Measurements from ENCODE around the gene PLPP2.
"Not testable (repeated sequence)": the region's sequence is repeated elsewhere in the genome, so short reads cannot be mapped to it uniquely, and the experiment has no call there.

PLPP2 gene

DNA sequence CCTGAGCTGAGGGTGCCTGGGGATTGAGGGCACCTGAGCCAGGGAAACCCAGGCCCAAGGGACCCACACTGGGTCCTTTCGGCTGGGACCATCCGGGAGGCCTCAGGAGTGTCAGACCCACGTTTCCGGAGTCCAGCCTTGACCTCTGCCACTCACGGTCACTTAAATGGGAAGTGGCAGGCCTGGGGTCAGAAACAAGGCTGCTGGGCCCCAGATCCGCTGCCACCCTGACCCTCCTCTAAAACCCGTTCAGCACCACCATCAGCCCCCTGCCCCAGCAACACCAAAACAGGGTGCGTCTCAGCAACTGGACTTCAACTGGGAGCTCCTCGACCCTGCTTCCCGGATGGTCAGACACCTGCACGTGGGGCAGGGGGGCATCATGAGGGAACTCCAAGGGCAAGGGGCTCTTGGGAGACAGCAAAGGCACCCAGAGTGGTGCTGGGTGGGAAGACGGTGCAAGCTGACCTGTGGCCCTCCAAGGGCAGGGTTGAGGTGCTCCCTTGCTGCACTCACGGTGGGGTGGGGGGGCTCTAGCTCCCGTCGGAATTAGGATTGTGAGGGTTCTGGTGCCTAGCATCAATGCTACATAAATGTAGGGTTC, 1.2 kb upstream of the PLPP2 start:
- no peak for DNase-seq

DNA sequence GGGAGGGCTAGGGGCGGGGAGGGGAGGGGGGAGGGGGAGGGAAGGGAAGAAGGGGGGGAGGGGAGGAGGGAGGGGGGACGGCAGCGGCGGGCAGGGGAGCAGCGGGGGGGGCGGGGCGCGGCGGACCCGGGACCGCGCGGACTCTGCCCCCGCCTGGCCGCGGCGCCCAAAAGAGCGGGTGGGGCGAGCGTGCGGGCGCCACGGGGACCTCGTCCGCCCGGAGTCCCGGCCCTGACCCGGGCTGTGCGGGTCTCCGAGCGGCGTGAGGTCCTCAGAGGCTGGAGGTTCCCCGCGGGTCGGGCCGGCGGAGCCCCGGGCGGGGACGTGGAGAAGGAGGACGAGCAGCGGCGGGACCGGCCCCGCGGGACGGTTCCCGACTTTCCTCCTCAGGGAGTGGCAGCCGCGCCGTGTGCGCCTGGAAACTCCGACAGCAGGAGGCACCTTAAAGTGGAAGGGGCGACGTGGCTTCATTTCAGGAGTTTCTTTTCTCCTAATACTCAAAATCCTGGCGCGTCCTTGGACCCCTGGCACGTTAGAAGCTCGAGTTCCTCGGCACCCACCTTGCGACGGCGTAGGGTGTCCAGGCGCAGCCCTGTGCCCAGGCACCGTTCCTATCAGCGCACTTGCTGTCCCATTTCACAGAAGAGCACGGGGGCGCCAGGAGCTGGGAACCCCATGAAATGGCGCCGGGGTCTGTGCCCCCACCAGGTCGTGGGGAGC, 518 bp upstream of the PLPP2 start:
- peak; percentile 44 for DNase-seq

DNA sequence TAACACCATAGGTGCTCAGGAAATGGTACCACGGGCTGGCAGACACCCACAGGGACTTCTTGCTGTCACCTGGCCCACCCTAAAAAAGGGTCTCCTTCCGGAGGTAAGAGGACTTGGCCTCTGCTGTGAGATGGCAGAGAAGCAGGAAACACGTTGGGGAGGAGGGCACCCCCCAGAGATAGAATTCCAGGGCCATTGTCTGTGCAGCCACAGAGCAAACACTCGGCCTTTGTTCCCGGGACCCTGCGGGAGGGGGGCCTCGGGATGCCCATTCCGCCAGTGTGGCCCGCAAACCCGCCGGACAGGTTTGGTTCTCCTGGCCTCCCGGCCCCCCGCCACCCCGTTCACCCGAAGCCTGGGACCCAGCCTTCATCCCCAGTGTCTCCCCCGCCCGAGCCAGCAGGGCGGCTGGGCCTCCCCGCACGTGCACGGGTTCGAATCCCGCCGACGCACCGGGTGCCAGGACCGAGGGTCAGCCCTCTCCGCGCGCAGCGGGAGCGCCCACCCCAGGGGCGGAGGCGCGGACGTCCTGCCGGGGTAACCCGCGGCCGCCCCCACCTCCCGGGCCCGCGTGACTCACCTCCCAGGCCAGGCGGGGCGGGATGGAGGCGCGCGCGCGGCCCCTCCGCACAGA, 714 bp downstream of the PLPP2 start:
- peak; percentile 87 for DNase-seq

GRCh38 chr19:289651-290371, 1.4 kb downstream of the PLPP2 start:
- peak; percentile 87 for DNase-seq

DNA sequence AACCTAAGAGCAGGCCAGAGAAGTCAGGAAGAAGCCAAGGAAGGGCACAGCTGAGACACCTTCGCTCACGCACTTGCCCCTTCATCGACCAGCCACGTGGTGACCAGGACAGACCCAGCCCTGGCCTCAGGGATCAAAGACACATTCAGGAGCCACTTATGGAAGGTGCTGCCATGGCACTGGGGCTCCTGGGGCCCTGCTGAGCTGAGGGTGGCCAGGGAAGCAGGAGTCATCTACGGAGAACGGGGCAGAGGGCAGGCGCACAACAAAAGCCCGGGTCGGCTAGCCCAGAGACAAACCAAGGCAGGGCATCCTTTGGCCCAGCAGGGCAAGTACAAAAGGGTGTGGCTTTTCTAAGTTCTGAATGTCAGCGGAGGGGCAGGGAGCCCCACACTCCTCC, 2.3 kb downstream of the PLPP2 start:
- no peak for DNase-seq

DNA sequence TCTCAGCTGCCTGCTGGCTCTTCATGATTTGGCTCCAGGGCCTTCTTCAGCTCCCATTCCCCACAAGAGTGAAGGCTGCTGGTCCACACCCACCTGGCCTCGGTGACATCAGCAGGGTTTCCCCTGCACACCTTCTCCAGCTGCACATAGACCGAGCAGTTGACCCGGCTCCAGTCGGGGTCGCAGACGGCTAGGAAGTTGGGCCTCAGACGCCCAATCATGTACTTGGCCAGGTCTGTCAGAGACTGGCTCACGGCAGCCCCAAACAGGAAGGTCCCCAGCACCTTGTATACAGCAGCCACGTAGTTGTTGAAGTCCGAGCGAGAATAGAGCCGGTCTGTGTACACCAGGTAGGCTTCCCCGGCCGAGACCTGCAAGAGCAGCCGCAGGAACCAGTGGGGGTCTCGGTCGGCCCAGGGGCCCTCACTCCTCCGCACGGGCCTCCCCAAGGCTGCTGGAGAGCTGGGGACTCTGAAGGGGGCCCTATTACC, 3.8 kb downstream of the PLPP2 start:
- DNase-seq, result no peak

- no peak for DNase-seq
Measured at GRCh38 chr19:283395-283794, 7.8 kb downstream of the PLPP2 start.

GRCh38 chr19:282501-282900, 8.7 kb downstream of the PLPP2 start:
- no peak for DNase-seq

GRCh38 chr19:281992-282391, 9.2 kb downstream of the PLPP2 start:
- no peak for DNase-seq

DNA sequence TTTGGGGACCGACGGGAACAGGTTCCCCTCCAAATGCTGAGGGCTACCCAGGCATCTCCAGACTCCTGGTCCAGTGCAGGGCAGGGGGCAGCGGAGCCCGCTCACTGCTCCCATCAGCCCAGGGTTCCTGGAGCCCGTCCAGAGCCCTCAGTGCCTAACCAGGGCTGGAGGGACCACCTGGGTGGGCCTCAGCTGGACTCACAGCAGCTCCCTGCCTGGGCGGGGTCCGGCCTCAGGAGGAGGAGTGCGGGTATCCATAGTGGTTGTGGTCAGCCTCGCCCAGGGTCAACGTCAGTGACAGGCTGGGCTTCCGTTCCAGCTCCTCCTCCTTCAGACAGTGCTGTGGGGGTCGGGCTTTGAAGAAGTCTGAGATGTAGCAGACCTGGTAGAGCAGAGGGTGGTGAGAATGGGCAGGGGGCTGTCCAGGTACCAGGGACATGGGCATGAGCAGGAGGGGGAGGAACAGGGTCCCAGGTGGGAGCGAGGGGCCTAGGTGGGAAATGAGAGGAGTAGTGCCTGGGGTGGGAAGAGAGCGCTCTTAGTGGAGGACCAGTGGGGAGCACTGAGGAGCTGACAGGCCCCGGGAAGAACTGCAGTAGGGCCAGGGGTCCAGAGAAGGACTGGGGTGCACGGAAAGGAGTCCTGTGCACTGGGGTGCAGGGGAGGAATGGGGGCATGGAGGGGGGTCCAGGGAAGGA, 9.9 kb downstream of the PLPP2 start:
- DNase-seq, result no peak

DNA sequence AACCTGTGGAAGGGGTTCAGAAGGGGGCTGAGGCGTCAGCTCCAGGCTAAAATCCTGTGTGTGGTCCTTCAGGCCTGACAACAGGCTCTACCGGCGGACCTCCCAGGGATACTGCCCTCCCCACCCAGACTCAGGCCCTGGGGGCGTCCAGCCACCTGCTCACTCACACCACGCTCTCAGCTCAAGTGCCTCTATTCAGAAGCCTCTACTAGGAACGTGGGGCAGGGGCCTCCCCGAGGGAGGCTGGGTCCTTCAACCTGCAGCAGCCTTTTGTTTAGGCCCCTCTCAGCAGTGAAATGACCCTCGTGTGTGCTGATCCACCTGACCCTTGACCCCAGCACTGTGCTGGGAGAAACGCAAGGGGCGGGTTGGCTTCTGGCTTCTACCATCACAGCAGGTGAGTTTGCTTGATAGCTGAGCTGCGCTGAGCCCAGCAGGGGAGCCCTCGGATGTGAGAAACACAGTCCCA, 10.6 kb downstream of the PLPP2 start:
- DNase-seq, result peak; percentile 83

GRCh38 chr19:279656-280055, 11.5 kb downstream of the PLPP2 start:
- no peak for DNase-seq

GRCh38 chr19:279231-279630, 12.0 kb downstream of the PLPP2 start:
- DNase-seq, result no peak

DNA sequence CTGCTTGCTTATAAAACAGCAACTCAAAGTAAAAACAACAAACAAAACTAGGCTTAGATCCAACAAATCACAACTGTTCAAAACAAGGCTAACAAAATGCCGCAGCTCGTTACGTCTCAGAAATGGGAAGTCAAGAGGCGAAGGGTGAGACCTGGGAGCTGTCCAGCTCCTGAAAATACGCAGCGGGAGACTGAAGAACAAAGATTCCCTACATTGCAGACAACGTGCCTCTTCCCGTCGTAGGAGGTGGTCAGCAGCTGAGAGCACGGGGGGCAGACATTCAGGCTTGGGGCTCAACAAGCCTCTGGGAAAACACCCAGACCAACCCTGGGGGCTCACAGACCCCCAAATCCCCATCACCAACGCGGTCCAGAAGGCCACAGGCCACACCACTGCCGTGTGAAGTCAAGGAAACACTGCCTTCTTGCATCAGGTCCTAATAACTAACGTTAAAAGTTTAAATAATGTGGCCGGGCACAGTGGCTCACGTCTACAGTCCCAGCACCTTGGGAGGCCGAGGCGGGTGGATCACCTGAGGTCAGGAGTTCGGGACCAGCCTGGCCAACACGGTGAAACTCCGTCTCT, 13.5 kb downstream of the PLPP2 start:
- no peak for DNase-seq

DNA sequence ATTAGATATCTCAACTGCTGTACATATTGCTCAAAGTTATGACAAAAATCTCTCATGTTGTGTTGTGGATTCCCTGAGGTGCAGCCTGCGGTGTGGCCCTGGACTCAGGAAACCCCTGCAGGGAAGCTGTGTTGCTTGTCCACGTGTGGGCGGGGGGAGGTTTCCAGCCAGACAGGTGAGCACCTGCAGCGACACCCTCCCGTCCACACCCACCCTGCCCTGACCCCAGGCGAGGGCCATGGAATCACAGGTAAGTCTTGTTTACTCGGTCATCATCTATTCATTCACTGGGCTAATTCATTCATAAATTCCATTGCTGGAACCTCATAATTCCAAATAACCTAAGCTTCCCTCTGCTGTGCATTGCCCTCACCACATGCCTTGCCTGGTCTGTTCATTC, 14.1 kb downstream of the PLPP2 start:
- no peak for DNase-seq

DNA sequence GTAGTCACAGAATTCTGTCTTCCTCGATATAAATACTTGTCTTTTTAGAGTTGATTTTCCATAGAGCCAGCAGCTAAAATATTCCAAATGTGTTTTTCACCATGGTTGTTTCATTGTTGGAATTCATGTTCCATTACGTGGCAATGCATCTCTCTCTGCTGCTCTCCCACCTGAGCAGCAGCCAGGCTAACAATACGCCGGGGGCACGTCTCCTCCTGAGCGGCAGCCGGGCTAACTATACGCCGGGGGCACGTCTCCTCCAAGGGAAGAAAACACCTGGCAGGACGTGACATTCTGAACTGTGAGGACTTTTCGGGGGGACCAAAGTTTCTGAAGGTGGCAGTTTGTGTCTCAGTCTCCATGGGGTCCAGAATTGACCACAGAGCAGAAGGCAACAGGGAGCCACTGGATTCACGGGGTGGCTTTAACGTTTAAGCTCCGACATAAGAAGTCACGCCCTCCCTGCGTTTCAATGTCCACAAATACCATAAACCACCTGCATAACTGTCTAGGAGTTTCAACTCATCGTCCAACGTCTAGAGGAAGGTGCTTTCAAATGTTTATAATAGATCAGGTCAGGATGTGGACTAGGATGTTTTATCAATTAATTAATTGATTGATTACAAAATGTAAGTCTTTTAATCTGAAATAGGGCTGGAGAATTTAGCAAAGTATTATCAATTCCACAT, 15.1 kb downstream of the PLPP2 start:
- DNase-seq, result no peak

DNA sequence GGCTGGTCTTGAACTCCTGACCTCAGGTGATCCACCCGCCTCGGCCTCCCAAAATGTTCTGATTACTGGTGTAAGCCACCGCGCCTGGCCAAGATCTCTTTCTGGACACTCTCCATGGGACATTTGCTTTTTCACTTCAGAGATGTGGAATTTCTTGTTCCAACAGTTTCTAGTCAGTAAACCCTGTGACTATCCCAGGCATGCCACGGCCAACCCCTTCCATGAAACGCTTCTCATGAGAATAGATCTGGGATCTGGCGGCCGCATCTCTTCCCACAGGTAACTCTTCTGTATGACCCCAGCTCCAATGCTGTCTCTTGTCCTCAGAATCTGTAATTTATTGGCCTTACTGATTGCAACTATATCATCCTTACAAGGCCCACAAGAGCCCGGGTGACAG, 16.2 kb downstream of the PLPP2 start:
- DNase-seq, result no peak

DNA sequence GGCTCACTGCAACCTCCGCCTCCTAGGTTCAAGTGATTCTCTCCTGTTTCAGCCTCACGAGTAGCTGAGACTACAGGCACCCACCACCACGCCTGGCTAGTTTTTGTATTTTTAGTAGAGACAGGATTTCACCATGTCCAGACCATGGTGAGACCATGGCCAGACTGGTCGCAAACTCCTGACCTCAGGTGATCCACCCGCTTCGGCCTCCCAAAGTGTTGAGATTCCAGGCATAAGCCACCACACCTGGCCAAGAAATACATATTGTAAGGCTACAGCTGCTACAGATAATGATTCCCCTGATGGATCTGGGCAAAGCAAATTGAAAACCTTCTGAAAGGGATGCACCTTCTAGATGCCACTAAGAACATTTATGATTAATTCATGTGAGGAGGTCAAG, 17.8 kb downstream of the PLPP2 start:
- no peak for DNase-seq

- DNase-seq, result no peak
Measured at GRCh38 chr19:271856-272255, 19.3 kb downstream of the PLPP2 start.

DNA sequence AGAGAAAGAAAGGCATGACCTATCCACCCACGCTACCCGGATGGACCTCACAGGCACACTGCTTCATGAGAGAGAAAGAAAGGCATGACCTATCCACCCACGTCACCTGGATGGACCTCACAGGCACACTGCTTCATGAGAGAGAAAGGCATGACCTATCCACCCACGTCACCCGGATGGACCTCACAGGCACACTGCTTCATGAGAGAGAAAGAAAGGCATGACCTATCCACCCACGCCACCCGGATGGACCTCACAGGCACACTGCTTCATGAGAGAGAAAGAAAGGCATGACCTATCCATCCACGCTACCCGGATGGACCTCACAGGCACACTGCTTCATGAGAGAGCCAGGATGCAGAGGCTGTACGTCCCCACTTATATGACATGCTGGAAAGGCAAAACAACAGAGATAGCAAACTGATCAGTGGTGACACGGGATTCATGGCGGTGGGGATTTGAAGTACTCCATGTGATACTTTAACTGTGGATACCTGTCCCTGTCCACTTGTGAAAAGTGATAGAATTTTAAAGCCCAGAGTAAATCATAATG, 20.4 kb downstream of the PLPP2 start:
- not testable (repeated sequence) for DNase-seq

- DNase-seq, result no peak
Measured at GRCh38 chr19:269241-269640, 22.0 kb downstream of the PLPP2 start.

DNA sequence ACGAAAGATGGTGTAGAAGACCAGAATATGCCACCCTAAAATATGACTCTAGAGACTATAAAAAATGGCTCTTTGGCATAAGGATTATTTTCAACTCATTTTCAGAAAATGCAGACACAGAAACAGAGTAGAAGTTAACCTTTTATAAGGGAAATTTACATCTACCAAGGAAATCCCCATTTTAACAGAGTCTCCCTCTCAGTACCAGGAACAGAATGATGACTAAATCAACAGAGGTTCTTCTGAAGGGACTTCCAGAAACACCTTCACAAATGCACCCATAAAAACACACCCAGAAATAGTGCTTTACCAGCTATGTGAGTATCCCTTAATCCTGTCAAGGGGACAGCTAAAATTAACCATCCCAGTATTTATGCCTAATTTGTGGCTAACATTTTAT, 29.1 kb downstream of the PLPP2 start:
- no peak for DNase-seq

All from NCI-H345 (cell line).